ENCODE measurements around the gene PCCA.

GRCh38 chr13:100364591-100364990 lies 275.7 kb downstream of the PCCA start:
- TF ChIP-seq POLR2AphosphoS5 (IDR thresholded peaks at IDR 0.05) (no peak), CTCF (IDR thresholded peaks at IDR 0.05) (no peak)
